Stimulated activated CD8-positive, alpha-beta memory T cell treated with anti-CD3 and anti-CD28 coated beads, Interleukin-12 subunit alpha, Interleukin-12 subunit beta, amount 100 ng/mL, for 1 hour (primary cell): ENCODE data around the gene ZBTB20.

Experiments
- DNase-seq: peaks from one replicate; pipeline ENCODE4 v3.0.0-alpha.2; 2020; ENCODE audit warnings: low read depth

ZBTB20 gene

DNA sequence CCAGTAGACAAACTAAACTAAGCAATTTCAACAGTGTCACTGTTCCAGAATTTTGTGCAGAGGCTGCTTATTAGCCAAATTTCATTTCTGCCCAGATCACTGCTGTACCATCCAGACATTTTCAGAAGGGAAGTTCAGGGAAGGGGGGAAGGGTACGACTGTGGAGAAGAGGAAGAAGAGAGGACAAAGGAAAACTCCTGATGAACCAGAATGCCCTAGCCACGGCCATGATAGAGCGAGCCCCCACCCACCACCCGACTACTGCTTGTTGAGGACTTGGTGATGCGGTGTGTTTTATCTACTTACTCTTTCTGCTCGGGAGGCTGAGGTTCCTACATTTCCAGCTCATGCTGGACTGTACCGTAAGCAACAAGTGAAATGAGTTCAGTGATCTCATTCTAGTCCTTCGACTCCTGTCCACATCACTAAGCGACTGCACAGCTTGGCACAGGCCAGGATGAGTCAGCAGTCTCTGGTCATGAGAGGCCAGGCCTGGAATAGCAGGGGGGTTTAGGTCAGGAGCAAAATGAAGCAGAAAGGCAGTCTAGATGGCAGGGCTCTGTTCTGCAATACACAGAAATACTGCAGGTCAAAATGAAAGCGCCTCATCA is 522.4 kb downstream of the ZBTB20 start:
- no peak for DNase-seq

DNA sequence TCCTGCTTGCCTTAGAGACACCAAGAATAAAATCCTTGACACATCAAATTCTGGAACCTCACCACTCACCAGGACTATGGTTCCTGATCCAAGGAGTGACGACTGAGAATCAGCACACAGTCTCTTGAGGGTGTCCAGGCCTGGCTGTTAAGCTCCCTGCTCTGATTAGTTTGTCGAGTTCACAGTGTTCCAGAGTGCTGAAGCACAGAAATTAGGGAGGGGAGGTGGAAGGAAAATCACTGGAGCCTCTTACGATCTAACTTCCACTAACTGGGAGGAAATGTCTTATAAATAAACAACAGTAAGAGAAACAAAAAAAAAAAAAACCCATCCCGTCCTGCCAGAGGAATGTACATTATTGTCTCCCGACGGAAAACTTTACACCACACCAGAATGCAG is 523.0 kb downstream of the ZBTB20 start:
- DNase-seq, result no peak

DNA sequence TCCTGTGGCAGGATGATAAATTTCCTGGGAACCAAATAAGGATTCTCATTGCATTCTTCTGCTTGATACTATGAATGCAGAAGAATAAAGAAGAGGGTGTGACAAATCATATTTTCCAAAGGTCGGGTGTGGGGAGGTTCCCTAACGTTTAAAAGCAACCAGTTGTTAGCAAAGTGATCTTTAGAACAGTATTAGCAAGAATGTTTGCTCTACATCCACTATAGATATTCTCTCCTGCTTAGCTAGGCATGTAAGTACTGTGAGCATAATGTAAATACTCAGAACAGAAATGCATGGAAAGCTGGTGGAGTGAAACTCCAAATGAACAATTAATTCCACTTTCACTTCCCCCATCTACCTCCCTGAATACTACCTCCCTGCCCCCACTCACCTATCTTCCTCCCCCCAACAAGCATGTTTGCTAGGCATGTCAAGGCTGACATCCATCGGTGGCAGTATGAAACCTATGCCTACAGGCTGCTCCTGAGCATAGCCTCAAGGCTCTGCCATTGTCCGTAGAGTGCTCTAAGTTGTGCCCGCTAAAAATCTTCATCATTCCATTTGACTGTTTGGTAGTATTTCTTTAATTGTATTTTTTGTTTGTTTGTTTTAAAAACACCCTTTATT is 523.6 kb downstream of the ZBTB20 start:
- no peak for DNase-seq

DNA sequence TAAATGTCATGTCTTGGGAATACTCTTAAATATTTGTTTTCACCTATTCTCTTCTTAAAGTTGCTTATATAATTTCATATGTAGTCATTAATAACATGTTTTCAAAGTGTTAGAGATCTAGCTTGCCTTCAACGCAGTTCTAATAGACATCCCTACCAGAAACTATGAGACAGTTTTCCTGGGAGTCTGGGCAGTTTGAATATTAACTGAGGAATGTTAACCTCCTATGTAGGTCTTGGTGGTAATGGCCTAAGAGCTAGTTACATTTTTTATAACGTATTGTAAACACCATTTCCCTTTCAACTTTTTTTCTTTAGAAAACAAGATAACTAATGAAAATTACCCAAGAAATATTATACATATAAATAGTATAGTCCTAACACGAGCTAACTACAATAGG is 525.1 kb downstream of the ZBTB20 start:
- no peak for DNase-seq

DNA sequence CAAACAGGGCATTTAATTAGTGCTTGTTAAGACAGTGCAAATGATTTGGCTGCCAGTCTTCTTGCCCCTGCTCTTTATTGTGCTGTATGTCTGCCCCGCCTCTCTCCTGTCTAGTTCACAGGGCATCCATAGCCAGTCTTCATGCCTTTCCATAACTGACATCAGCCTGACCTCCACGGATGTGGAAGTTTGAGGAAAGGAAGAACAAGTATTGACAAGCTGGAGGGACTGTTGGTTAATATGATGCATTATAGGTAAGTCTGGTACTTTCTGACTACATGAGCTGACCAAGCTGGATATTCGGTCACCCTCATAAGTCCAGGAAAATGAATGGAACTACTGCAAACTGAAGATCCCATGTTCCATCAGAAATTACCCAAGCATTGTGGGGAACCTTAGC is 527.3 kb downstream of the ZBTB20 start:
- no peak for DNase-seq

DNA sequence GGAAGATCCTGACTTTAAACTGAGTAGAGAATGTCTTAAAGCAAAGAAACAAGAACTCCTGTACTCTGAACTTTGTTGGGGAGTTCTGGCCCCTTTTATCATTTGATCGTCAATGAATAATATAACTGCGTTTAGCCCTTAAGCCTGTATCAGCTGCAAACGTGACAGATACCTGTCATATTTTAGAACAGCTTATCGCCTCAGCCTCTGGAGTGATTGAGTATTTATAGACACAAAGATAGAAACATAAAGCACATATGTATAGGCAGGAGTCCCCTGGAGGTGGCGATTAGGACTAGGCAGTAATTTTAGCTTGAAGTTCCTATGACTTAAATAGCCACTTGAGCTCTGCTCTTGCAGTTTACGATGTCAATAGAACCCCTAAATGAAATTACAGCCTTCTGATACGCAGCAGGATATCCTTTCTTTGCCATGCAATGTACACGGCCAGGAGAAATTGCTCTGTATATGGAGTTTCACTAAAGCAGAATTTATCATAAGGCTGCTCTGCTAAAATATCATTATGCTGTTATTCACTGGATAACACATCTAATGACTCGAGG is 531.5 kb downstream of the ZBTB20 start:
- no peak for DNase-seq

DNA sequence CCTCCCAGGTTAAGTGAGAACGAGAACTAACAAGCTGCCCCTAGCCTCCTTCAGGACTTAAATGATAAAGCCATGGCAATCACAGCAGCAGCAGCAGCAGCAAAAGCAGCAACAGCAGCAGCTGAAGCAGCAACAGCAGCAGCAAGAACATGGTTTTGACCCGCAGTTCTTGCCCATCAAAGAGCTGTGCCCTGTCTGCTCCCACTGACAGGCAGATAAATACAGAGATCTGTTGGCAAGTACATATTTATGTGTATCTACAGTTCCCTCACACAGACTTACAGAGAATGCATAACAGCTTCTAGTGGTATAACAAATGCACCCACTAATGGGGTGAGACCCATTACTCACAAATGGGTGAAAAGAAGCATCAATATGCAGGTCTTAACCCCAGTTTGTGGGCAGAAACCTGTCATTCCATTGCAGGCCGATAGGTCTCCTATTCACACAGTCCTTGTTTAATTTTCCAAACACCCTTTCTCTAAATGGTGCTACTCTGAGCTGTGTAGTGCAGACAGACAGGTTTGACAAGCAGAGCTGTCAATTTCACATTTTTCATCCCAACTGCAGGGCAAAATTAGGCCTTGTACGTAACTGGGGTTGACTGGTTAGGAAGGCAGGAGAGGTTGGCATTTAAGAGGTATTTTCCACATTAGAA is 537.0 kb downstream of the ZBTB20 start:
- DNase-seq, result no peak

DNA sequence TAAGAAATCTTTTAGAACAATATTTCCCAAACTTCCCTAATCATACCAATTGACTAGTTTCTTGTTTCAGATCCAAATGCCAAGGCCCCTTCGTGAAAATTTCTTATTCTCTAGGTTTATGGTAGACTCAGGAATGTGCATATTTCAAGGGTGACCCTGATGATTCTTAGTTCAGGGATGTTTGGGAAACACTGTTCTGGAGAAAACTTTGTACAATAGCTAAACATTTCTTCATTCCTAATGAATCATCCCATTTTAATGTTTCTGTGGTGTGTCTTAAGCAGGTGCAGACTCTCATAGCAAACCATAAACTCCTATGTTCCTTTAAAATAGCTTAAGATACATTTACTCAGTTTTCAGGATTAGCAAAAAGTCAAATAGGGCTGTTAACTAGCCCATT is 538.8 kb downstream of the ZBTB20 start:
- DNase-seq, result no peak

DNA sequence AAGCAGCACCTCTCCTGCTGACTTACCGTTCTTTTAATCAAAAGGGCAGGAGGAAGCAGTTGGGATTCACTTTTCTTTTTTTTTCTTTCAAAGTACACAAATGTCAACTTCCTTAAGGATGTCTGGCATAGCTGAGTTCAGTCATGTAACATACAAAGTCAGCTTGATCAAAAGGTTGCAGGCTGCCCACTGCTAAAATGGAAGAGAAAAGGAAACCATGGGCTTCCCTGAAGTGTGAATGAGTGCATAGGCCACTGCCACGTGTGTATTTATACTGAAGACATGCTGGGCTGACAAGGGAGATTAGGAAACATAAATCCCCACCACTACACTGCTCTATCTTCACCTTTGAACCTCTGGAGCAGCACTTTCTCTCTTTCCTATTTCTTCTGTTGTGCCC is 540.8 kb downstream of the ZBTB20 start:
- no peak for DNase-seq

DNA sequence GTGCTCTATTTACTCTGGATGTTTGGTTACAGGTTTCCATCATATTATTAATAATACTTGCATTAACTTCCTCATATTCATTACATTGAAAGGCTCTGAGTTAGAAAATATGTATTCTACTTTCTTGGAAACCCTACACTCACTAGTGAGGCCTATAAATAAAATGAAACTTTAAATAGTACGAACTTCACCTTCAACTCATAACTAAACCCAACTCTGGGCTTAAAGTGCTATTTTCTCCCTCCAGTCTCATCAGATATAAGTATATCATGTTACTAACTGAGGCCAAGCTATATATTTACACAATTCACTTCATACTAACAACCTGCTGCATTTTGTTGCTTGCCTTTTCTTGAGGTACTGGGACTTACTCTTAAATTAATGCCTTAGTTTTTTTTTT is 546.5 kb downstream of the ZBTB20 start:
- no peak for DNase-seq

DNA sequence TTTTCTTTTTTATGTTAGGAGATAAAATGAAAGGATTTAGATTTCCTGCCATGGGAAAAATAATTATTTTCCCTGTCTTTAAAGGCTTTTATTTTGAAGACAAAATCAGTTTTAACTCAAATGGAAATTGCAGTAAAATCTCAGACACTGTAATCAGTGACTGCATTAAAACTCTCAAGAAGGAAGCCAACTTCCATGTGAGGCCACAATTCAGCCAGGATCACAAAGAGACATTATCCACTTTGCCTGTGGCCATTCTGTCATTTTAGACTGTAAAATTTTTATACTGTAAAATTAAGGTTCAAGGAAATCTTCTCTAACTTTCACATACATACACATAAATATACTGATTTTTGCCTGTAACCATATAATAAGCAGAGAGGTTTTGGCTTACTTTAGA is 549.2 kb downstream of the ZBTB20 start:
- DNase-seq, result no peak

DNA sequence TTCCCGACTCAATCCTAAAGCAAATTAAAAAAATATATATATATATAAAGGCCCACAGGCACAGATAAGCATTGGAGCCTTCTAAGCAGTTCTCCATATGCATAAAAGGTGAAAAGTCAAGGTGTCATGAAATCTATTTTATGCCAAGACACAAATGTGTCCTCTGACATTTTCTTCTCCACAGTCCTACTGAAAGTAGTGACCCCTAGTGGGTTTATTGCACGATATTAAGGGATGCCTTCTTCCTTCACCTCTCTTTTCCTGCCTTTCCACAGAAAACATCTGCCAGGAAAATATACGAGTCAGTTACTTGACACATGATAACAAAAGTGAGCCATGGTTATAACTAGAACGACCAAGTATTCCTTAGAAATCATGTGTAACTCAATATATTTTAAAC is 550.1 kb downstream of the ZBTB20 start:
- DNase-seq, result no peak

DNA sequence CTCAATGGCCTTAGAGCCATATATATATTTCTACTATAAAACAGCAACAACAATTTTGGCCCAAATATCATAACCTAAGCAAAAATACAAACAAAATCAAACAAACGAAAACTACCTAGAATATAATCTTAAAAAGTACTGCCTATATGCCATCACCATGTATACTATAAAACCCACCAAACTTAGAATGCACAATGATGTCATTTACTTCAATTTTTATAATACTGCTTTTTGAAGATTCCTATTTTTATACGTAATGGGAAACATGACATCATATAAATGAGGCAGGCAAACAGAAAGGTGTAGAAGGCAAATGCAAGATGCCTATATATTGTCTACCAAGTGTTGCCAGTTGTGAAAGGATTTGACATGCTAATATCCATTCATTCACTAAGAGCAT is 550.9 kb downstream of the ZBTB20 start:
- no peak for DNase-seq

DNA sequence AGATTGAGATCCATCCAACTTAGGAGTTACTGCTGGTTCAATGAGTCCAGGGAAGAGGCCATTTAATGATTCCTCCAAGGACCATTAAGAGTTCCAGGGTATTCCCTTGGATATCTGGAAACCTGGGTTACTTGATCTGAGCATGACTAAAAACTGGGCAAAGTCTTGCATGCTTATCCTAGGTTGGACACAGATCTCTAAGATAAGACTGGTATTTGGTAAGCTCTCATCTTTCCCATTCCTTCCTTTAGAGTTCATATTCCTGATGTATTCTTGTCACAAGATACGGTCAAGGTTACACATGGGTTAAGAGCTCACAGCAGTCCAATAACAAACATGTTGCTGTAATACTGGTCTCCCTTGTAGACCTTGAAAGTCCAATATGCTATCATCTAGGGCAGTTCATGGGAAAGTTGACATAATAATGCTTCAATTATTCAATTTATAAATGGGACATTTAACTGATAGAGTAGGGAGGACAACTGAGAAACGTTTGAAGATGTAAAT is 551.5 kb downstream of the ZBTB20 start:
- no peak for DNase-seq

DNA sequence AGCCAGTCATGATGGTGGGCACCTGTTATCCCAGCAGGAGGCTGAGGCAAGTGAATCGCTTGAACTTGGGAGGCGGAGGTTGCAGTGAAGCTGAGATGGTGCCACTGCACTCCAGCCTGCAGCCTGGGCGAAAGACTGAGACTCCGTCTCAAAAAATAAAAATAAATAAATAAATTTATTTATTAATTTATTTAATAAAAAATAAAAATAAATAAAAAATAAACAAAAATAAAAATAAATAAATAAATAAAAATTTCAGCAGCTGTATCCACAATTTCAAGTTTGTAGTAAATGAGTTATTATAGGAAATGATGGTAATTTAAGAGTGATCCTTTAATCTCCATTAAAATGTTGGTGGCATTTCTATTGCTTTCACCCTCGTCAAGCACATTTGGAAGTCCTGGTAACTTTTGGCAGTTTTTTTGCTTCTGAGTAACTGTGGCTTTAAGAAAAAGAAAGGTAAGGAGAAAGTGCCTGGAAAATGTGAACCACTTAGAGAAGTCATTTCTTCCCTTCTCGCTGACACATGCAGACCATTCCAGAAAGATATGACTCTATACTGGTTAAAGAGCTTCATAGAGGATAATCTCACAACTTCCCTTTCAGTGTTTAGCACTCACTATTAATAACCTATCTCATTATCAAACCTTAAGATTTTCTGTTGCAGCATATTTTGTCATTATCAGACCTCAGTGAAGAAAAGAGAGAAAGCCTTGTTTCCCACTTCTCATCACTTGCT is 556.6 kb downstream of the ZBTB20 start:
- DNase-seq, result no peak

DNA sequence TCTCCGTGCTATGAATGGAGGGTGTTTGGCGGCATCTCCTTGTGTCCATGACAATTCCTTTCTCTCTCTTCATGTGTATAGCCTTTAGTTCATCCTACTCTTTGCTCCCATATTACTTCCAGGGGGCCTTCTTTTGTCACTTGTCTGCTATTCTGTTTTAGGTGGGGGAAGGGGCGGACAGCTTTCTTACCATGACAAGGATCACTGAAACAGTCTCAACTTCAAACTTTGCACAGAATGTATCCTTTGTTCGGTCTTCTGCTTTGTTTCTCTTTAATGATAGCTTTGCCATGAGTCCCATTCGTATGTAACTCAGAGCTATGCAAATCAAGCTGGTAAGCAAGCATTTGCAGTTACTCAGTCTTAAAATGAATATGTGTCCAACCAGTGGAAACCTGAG is 559.1 kb downstream of the ZBTB20 start:
- DNase-seq, result no peak

DNA sequence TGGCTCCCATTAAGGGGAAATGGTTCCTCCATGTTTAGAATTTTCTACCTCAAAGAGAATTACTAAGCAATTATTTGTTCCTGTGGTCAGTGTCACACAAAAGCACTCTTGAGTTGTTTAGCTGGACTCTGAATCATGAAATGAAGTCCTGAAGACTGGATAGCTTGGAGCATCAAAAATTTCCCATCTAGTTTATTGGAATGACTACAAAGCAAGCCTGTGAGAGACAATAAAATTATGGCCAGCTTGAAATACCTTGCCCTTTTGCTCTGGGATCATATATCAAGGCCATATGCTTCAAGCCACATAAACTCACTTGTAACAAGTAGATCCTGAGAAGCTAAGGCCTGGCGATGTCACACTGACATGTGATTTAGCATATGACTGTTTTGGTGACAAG is 561.0 kb downstream of the ZBTB20 start:
- no peak for DNase-seq

DNA sequence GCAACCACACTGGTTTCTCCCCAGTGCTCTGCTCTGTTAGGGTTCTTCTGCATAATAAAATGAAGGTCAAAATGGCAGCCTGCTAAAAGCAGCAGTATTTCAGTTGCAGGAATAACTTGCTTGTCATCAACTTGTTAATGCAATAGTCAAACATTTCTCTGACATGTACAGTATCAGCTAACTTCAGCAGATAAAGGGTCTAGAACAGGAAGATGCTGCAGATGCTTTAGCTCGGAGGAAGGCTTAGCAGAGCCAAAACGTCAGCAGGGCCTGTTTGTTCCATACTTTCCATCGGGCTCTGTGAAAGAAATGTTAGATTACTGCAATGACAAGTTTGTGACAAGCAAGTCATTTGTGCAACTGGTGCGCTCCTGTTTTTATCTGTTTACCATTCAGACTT is 561.4 kb downstream of the ZBTB20 start:
- no peak for DNase-seq

DNA sequence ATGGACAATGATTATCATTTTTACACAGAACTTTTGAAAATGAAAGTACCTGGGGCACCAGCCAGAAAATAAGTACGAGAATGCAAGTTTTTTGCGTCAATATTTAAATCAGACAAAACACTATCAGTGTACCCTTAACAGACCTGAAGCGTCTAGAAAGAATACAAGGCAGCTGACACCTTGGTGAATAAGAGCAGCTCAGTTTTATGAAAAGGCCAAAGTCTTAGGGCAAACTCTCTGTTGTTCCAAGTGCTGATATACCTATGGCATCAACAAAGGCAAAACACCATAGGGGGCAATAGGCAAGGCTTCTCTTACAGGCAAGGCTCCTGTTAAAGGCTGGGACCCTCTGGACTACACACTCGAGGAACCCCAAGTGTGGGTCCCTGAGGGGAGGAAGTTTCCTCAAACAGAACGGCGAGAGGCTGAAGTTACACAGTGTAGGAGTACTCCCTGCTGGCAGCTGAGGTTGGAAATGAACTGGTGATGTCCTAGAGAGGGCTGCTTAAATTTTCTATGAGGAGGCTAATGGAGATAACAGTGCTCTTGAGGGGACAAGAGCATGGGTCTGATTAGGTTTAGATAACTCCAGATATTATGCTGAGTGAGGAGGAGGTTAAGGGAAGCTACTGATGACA is 562.2 kb downstream of the ZBTB20 start:
- DNase-seq, result no peak

DNA sequence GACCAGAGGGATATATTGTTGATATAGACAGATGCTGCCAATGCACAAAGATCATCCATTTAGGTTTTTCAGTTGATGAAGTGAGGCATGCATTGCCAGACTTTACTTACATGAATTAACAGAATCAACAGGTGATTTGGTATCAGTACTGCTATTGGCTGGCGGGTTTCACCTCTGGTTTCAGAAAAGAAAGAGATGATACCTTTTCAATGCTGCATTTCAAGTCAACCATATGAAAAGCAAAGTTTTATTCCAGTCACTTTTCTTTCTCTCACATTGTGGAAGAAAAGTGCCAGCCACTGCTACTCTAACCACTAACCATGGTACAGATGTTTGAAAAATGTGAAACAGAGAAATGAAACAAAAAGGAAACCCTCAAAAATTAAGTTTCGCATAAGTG is 564.2 kb downstream of the ZBTB20 start:
- DNase-seq, result no peak

DNA sequence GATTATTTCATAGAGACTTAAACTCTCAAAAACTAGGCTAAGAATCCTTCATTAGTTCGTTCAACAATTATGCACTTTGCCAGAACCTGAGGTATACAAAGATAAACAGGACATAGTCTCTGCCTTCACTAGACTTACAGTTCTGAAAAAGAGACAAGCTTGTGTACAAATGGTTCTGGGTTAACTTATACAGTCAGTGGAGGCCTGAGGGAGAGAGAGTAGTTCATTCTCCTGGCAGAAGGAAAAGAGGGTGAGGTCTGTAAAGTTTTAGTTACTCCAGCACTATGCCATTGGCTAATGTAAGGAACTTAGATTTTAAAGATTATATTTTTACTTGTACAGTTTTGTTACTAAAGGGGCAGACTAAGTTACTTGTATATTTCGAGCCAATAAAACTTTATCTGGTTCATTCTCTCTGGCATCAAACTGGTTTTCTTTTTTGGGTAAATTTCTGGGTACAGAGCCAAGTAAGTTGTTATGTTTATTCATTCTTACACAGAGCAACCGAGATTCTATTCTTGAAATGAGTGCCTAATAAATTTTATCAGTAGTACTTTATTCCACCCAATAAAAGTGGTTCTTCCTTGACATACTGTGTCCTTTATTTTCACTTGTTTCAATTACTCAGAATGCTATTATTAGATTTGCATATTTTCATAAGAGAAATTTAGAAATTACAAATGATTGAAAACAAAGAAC is 574.6 kb downstream of the ZBTB20 start:
- DNase-seq, result no peak

DNA sequence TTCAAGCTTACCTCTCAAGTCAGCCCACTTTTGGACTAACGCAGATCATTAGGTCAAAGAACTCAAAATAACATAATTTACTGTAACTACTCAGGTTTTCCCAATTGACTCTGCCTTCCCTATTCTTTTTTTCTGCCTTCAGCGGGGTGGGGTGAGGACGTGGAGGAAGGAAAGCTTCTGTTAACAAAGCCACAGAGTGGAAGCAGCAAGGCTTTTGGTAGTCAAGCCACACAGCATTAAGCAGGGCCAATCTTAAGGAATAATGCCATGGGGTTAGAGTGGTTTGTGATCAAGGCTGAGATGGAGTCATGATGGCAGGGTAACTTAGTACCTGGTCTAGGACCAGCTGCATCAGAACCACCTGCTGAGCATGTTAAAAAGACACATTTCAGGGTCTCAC is 575.7 kb downstream of the ZBTB20 start:
- DNase-seq, result no peak
